HCT116 (cell line): Measurements from ENCODE around the gene RPP25.

Experiments used
- CTCF ChIP-seq, 3 experiments: fragments of 200-600 bp in 1 of 3; sonication (generic) in 1 of 3; IDR thresholded peaks in 2 of 3; conservative IDR thresholded peaks in 1 of 3; 2 replicates each; pipeline ENCODE4 v1.5.1; 2012 to 2017; ENCODE audit warnings: low read depth in 2 of 3, low read length in 2 of 3, antibody characterized with exemption in 1 of 3, borderline replicate concordance in 1 of 3, control low read depth in 1 of 3, mild to moderate bottlenecking in 1 of 3, mixed read lengths in 1 of 3, mixed run types in 1 of 3, moderate library complexity in 1 of 3; ENCODE audit not compliant: insufficient read depth in 1 of 3
- JUND ChIP-seq: IDR thresholded peaks from 2 replicates; pipeline ENCODE4 v1.6.1; 2012
- MAX ChIP-seq: IDR thresholded peaks from 2 replicates; pipeline ENCODE4 v1.6.1; 2012
- POLR2A ChIP-seq: IDR thresholded peaks from 2 replicates; pipeline ENCODE4 v1.7.0; 2011; ENCODE audit warnings: borderline replicate concordance; ENCODE audit not compliant: insufficient read depth, insufficient read length; ENCODE audit errors: extremely low read depth
- POLR2AphosphoS5 ChIP-seq: IDR thresholded peaks from 2 replicates; pipeline ENCODE4 v1.6.1; 2011; ENCODE audit warnings: mild to moderate bottlenecking, low read depth, low read length, moderate library complexity
- REST ChIP-seq: IDR thresholded peaks from 2 replicates; pipeline ENCODE4 v1.6.1; 2012; ENCODE audit warnings: low read depth

GRCh38 chr15:74933573-74933972, 23.0 kb downstream of the RPP25 start:
- no peak for TF ChIP-seq CTCF (IDR thresholded peaks at IDR 0.05 in 2 of 3, conservative IDR thresholded peaks at IDR 0.05 in 1 of 3; ENCODE audit: borderline replicate concordance in 1 of 3, insufficient read depth in 1 of 3, low read depth in 2 of 3, low read length in 2 of 3)
- no peak for TF ChIP-seq MAX
- TF ChIP-seq REST: no peak
- no peak for TF ChIP-seq JUND
- no peak for TF ChIP-seq POLR2A
- TF ChIP-seq POLR2AphosphoS5: no peak
